ENCODE results near the gene CD37.
"Not testable (repeated sequence)": the region's sequence is repeated elsewhere in the genome, so short reads cannot be mapped to it uniquely, and the experiment has no call there.

Gene CD37

DNA sequence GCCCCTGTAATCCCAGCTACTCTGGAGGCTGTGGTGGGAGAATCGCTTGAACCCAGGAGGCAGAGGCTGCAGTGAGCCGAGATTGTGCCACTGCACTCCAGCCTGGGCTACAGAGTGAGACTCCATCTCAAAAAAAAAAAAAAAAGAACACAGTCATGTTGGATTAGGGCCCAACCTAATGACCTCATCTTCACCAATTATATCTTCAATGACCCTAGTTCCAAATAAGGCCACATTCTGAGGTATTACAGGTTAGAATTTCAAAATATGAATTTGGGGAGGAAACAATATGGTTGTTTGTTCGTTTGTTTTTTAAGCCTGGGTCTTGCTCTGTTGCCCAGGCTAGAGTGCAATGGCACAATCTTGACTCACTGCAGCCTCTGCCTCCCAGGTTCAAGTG is 38.0 kb downstream of the CD37 start:
- in situ Hi-C loops (cut with HindIII; ENCODE audit: low sequenced_read_pairs): not testable (repeated sequence)

DNA sequence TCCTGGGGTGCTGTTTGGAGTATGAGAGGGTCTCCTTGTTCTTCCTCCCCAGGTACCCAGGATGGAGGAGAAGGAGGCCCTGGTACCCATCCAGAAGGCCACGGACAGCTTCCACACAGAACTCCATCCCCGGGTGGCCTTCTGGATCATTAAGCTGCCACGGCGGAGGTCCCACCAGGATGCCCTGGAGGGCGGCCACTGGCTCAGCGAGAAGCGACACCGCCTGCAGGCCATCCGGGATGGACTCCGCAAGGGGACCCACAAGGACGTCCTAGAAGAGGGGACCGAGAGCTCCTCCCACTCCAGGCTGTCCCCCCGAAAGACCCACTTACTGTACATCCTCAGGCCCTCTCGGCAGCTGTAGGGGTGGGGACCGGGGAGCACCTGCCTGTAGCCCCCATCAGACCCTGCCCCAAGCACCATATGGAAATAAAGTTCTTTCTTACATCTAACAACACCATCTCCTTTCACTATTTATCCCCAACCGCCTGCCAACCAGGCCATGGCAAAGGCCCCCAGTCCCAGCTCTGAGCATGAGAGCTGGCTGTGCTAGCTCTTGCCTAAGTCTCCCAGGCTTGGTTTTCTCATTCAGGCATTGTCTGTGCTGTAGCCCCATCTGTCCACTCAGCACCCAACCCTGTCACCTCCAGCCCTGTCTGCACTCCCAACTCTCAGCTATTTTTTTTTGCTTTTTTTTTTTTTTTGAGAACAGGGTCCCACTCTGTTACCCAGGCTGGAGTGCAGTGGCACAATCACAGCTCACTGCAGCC is 39.6 kb downstream of the CD37 start:
- in situ Hi-C loops (cut with HindIII; ENCODE audit: low sequenced_read_pairs): no loop called here

DNA sequence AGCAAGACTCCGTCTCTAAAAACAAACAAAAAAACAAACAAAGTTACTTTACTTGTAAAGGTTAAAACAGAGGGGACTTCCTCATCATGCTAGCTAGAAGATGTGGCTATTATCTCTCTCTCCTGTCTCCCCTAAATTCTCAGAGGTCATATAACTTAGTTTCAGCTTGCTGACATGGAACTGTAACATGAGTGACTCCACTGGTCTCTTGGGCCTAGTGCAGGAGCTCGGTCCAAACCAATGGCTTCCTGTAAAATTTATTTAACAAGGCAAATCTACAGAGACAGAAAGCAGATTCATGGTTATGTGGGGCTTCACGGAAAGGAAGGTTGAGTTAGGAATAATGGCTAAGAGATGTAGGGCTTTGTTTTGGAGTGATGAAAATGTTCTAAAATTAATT is 43.3 kb downstream of the CD37 start:
- in situ Hi-C loops (cut with HindIII; ENCODE audit: low sequenced_read_pairs): no loop called here

DNA sequence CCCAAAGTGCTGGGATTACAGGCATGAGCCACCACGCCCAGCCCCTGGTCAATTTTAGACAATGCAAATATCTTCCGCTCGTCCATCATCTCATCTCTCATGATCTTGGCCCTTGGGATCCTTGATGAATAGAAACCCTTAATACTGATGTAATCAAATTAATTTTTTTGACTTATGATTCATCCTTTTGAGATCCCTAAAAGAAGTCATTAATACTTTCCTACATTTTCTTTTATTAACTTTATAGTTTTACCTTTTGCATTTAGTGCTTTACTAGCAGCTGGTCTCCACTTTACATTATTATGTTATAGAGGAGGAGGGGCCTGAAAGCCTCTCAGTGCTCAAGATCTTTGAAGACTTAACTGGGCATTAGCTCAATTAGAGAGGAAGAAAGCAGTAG is 45.2 kb downstream of the CD37 start:
- in situ Hi-C loops (cut with HindIII; ENCODE audit: low sequenced_read_pairs): no loop called here

DNA sequence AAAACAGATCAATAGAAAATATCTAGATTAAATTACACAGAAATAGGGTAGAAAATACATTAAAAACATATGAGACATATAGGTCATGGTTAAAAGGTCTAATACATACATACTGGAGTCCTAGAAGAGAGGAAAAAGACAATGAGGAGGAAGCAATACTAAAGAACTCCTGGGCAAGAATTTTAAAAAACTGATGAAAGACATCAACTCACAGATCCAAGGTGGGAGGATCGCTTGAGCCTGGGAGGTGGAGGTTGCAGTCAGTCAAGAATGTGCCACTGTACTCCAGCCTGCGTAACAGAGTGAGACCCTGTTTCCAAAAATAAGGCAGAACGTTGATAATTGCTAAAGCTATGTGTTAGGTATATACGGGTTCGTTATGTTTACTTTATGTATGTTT is 47.4 kb downstream of the CD37 start:
- in situ Hi-C loops (cut with HindIII; ENCODE audit: low sequenced_read_pairs): no loop called here

DNA sequence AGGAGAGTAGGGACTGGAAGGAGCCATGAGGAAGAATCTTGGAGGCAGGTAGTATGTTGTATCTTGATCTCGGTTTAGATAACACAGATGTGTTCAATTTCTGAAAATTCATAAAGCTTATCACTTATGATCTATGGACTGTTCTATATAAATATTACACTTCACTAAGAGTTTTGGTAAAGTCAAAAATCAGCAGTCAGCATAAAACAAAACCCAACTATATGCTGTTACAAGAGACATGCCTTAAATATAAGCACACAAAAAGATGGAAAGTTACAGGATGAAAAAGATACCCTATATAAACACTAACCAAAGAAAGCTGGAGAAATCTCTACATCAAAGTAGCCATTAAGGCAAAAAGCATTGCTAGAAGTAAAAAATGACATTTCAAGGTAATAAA is 48.4 kb downstream of the CD37 start:
- in situ Hi-C loops (cut with HindIII; ENCODE audit: low sequenced_read_pairs): no loop called here

DNA sequence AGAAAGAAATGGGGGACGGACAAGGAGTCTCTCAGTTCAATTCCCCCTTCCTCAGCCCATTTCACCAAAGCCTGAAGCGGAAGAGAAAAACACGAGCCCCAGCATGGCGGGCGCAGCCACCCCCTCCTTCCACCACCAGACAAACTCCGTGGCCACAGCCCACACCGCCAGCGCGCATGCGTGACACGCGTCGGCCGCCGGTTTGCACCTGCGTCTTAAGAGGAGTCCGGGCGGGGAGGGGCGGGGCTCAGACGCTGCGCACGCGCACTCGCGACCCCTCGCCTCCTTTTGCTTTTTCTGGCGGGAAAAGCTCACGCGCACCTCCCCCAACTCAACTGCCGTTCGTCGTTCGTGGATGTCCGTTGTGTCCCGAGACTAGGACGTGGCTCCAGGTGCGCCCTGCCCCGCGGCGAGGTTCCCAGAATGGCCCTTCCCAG is 52.7 kb downstream of the CD37 start, which contains the start of gene KASH5:
Gene KASH5 (plus strand): TSS at position 314 of the 437 bp plus-strand sequence. CDS start 2,635 bp downstream, outside the sequence.
- in situ Hi-C loops (cut with HindIII; ENCODE audit: low sequenced_read_pairs): no loop called here

DNA sequence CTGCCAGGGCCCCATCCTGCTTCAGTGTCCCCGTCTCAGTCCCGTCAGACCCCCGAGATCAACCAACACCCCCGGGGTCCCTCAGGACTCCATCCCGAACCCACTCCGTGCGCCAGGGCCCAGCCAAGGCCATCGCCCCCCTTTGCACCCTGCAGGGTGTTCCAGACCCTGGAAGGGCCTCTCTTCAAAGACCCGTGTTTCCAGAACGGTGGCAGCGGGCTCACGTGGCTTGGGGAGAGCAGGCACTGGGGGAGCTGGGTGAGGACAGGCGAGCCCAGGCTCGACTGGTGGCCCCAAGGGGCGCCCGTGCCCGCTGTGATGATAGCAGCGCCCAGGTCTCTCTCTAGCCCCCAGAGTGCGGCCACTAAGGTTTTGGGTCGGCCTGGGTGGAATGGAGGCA is 54.2 kb downstream of the CD37 start:
- in situ Hi-C loops (cut with HindIII; ENCODE audit: low sequenced_read_pairs): no loop called here

All from DLD1 (cell line).